Panc1 (cell line): Measurements from ENCODE around the gene SPATA16. TPM values are rescaled to one million over a fixed set of nuclear protein-coding genes. Genes with fewer than 3 reads are reported as not detected.

Experiments
- ATAC-seq: fragments of 200-7000 bp; cut with Tn5 transposase; 2 replicates; pipeline ENCODE4 v1.9.1; 2020; ENCODE audit warnings: mild to moderate bottlenecking, moderate library complexity
- BruUV-seq: library from RNA; stranded (reverse); fragments of 400-500 nt; replicated peaks from 2 replicates; lab custom pipeline; 2021; lab: Mats Ljungman, UMichigan
- CTCF ChIA-PET: fragments of 300-600 bp; sonication (Branson Sonifier 250); formaldehyde crosslinking; loops from one replicate; lab custom pipeline; 2022; ENCODE audit warnings: antibody characterized with exemption; lab: Charles Lee
- POLR2A ChIA-PET: fragments of 300-600 bp; sonication (Branson Sonifier 250); formaldehyde crosslinking; loops from one replicate; lab custom pipeline; 2022; ENCODE audit warnings: antibody characterized with exemption; lab: Charles Lee
- DNase-seq: peaks from one replicate; pipeline ENCODE4 v3.0.0-alpha.2; 2010; ENCODE audit warnings: low read depth, low spot score
- H3K27ac ChIP-seq: 2 replicates; pipeline ENCODE4 v1.5.1; 2011; ENCODE audit warnings: mild to moderate bottlenecking, low read length, inconsistent platforms
- H3K27me3 ChIP-seq: fragments of 200-500 bp; sonication (Bioruptor generic); 2 replicates; pipeline ENCODE4 v1.6.0; 2014; ENCODE audit warnings: low read length, inconsistent platforms; ENCODE audit not compliant: control insufficient read depth, insufficient read depth
- H3K36me3 ChIP-seq: fragments of 200-500 bp; sonication (Bioruptor generic); 2 replicates; pipeline ENCODE4 v1.5.1; 2014; ENCODE audit warnings: inconsistent platforms, mild to moderate bottlenecking, low read length, moderate library complexity; ENCODE audit not compliant: control insufficient read depth, insufficient read depth
- H3K4me1 ChIP-seq: 2 replicates; pipeline ENCODE4 v1.5.1; 2011; ENCODE audit warnings: inconsistent platforms, mild to moderate bottlenecking, low read length, moderate library complexity; ENCODE audit not compliant: control insufficient read depth, insufficient read depth
- H3K4me3 ChIP-seq, 2 experiments: 2 replicates each; pipeline ENCODE4 v1.5.1; 2011 to 2012; ENCODE audit warnings: low read depth in 2 of 2, low read length in 2 of 2, mild to moderate bottlenecking in 2 of 2, inconsistent platforms in 1 of 2, moderate library complexity in 1 of 2
- H3K9me3 ChIP-seq: fragments of 200-500 bp; sonication (Bioruptor generic); 2 replicates; pipeline ENCODE4 v1.5.1; 2014; ENCODE audit warnings: low read depth, mild to moderate bottlenecking, inconsistent platforms, low read length, moderate library complexity; ENCODE audit not compliant: control insufficient read depth, insufficient read depth
- POLR2AphosphoS5 ChIP-seq: IDR thresholded peaks from 2 replicates; pipeline ENCODE4 v1.6.1; 2012; ENCODE audit warnings: mild to moderate bottlenecking, low read depth, low read length, moderate library complexity
- SIN3A ChIP-seq: IDR thresholded peaks from 2 replicates; pipeline ENCODE4 v1.6.1; 2012; ENCODE audit warnings: low read depth, mild to moderate bottlenecking, low read length, moderate library complexity, borderline replicate concordance; ENCODE audit not compliant: insufficient read depth
- TCF7L2 ChIP-seq: IDR thresholded peaks from 2 replicates; pipeline ENCODE4 v1.6.1; 2011; ENCODE audit warnings: mild to moderate bottlenecking, low read depth, low read length, inconsistent platforms
- in situ Hi-C: cut with HindIII; loops from 2 replicates; pipeline ENCODE4 v1.10.0; 2016; ENCODE audit warnings: low sequenced_read_pairs, low pct_unique_long_range_greater_than_20kb
- intact Hi-C: fragments of 100-400 bp; cut with micrococcal nuclease; formaldehyde crosslinking; loops from one replicate; pipeline ENCODE4 v1.10.0; 2022; ENCODE audit not compliant: unreplicated experiment
- total RNA-seq: library from RNA; stranded (reverse); gene quantifications from one replicate; pipeline ENCODE4 v1.2.1, GENCODE V29; 2021; ENCODE audit not compliant: unreplicated experiment
- TF ChIP-seq, protein P1 (sequence below): fragments of 450-650 bp; IDR thresholded peaks from 2 replicates; pipeline ENCODE4 v1.5.1; 2017; ENCODE audit warnings: mild to moderate bottlenecking
- TF ChIP-seq, protein P2 (sequence below), 2 experiments: IDR thresholded peaks; 2 replicates each; pipeline ENCODE4 v1.6.1; 2011 to 2012; ENCODE audit warnings: low read depth in 2 of 2, control low read depth in 1 of 2, low read length in 1 of 2, mild to moderate bottlenecking in 1 of 2, moderate library complexity in 1 of 2; ENCODE audit not compliant: insufficient read depth in 1 of 2

The SPATA16 gene
- total RNA-seq, 1 experiment from 2014 or later: not detected

DNA sequence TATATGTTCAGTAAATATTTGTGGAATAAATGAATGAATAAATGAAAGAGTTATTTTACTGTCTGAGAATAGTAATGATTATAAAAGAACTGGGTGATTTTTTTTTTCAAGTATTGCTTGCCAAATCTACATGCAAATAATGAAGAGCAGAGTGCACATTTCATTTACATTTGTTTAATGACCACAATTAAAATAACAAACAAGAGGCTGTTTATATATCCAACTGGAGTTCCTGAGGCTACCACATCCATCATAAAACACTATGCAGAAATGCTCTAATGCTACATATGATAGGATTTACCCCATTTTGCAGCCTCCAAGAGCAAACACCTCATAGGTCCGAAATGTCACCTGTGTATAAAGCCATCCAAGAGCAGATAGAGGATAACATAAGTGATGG lies 266.0 kb downstream of the SPATA16 start:
- intact Hi-C loops: no loop called here
- BruUV-seq: no TSS peak
- POLR2A ChIA-PET: no interaction called here
- no peak for TF ChIP-seq SIN3A
- TF ChIP-seq, protein P1, sequence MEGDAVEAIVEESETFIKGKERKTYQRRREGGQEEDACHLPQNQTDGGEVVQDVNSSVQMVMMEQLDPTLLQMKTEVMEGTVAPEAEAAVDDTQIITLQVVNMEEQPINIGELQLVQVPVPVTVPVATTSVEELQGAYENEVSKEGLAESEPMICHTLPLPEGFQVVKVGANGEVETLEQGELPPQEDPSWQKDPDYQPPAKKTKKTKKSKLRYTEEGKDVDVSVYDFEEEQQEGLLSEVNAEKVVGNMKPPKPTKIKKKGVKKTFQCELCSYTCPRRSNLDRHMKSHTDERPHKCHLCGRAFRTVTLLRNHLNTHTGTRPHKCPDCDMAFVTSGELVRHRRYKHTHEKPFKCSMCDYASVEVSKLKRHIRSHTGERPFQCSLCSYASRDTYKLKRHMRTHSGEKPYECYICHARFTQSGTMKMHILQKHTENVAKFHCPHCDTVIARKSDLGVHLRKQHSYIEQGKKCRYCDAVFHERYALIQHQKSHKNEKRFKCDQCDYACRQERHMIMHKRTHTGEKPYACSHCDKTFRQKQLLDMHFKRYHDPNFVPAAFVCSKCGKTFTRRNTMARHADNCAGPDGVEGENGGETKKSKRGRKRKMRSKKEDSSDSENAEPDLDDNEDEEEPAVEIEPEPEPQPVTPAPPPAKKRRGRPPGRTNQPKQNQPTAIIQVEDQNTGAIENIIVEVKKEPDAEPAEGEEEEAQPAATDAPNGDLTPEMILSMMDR: no peak
- TF ChIP-seq, protein P2, sequence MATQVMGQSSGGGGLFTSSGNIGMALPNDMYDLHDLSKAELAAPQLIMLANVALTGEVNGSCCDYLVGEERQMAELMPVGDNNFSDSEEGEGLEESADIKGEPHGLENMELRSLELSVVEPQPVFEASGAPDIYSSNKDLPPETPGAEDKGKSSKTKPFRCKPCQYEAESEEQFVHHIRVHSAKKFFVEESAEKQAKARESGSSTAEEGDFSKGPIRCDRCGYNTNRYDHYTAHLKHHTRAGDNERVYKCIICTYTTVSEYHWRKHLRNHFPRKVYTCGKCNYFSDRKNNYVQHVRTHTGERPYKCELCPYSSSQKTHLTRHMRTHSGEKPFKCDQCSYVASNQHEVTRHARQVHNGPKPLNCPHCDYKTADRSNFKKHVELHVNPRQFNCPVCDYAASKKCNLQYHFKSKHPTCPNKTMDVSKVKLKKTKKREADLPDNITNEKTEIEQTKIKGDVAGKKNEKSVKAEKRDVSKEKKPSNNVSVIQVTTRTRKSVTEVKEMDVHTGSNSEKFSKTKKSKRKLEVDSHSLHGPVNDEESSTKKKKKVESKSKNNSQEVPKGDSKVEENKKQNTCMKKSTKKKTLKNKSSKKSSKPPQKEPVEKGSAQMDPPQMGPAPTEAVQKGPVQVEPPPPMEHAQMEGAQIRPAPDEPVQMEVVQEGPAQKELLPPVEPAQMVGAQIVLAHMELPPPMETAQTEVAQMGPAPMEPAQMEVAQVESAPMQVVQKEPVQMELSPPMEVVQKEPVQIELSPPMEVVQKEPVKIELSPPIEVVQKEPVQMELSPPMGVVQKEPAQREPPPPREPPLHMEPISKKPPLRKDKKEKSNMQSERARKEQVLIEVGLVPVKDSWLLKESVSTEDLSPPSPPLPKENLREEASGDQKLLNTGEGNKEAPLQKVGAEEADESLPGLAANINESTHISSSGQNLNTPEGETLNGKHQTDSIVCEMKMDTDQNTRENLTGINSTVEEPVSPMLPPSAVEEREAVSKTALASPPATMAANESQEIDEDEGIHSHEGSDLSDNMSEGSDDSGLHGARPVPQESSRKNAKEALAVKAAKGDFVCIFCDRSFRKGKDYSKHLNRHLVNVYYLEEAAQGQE (IDR thresholded peaks at IDR 0.05; ENCODE audit: insufficient read depth in 1 of 2, low read depth in 2 of 2, low read length in 1 of 2): no peak
- no peak for TF ChIP-seq POLR2AphosphoS5
- no peak for TF ChIP-seq TCF7L2
- no peaks in the 10 kb centered on the region; the same call in 1 of the 2 replicates for H3K27me3 ChIP-seq
- no peak overlapping the region for H3K27ac ChIP-seq
- no peaks in the 10 kb centered on the region for H3K36me3 ChIP-seq
- H3K9me3 ChIP-seq: no peaks in the 10 kb centered on the region
- no peak for ATAC-seq
- no peak overlapping the region for H3K4me3 ChIP-seq
- in situ Hi-C loops: no loop called here
- H3K4me1 ChIP-seq: no peaks in the 10 kb centered on the region
- no peak for DNase-seq
- CTCF ChIA-PET: no interaction called here

DNA sequence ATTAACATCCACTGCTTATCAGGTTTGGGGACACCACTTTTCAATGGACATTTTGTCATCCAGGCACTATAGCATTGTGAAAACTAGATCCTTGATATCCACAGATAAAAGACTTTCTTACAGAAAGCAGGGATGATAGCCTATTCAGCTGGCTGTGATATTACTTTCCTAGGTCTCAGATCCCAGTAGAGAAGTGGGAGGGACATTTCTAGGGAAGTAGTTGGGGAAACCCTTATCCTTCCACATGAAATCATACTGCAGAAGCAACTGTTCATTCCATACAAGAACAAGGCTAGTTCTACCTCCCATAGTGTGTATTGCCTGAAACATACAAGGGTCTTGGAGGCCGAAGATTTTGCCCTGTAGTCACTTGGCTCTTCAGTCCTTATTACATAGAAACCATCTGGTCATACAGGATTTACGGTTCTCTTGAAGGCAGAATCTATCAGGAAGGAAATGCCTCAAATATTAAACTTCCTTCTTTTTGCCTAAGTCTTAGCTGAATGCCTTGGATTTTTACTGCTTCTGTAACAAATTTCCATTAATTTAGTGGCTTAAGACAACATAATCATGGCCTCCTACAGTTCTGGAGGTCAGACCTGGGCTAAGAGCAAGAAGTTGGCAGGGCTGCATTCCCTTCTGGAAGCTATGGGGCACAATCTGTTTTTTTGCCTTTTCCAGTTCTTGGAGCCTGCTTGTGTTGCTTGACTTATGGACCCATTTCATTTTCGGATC lies 271.1 kb downstream of the SPATA16 start:
- intact Hi-C loops: no loop called here
- TF ChIP-seq POLR2AphosphoS5: no peak
- TF ChIP-seq, protein P1: no peak
- TF ChIP-seq SIN3A: no peak
- TF ChIP-seq, protein P2 (IDR thresholded peaks at IDR 0.05; ENCODE audit: insufficient read depth in 1 of 2, low read depth in 2 of 2, low read length in 1 of 2): no peak
- no peak for TF ChIP-seq TCF7L2
- in situ Hi-C loops: no loop called here
- ATAC-seq (no peak), DNase-seq (no peak)
- ChIA-PET CTCF (no interaction called here), POLR2A (no interaction called here)
- H3K4me3 ChIP-seq: no peak overlapping the region
- H3K36me3 ChIP-seq: no peaks in the 10 kb centered on the region
- no TSS peak for BruUV-seq
- H3K4me1 ChIP-seq: no peaks in the 10 kb centered on the region
- H3K9me3 ChIP-seq: no peaks in the 10 kb centered on the region
- no peak overlapping the region for H3K27ac ChIP-seq
- H3K27me3 ChIP-seq: peaks cover 2% of the 10 kb centered on the region; the same call in 1 of the 2 replicates
